GM03348 (cell line): ENCODE measurements around the gene RIBC2.
"Not testable (repeated sequence)": the region's sequence is repeated elsewhere in the genome, so short reads cannot be mapped to it uniquely, and the experiment has no call there.

Experiments used
- DNase-seq: peaks from one replicate; pipeline ENCODE4 v3.0.0; 2012; ENCODE audit warnings: low spot score

The RIBC2 gene, protein sequence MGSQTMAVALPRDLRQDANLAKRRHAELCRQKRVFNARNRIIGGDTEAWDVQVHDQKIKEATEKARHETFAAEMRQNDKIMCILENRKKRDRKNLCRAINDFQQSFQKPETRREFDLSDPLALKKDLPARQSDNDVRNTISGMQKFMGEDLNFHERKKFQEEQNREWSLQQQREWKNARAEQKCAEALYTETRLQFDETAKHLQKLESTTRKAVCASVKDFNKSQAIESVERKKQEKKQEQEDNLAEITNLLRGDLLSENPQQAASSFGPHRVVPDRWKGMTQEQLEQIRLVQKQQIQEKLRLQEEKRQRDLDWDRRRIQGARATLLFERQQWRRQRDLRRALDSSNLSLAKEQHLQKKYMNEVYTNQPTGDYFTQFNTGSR

DNA sequence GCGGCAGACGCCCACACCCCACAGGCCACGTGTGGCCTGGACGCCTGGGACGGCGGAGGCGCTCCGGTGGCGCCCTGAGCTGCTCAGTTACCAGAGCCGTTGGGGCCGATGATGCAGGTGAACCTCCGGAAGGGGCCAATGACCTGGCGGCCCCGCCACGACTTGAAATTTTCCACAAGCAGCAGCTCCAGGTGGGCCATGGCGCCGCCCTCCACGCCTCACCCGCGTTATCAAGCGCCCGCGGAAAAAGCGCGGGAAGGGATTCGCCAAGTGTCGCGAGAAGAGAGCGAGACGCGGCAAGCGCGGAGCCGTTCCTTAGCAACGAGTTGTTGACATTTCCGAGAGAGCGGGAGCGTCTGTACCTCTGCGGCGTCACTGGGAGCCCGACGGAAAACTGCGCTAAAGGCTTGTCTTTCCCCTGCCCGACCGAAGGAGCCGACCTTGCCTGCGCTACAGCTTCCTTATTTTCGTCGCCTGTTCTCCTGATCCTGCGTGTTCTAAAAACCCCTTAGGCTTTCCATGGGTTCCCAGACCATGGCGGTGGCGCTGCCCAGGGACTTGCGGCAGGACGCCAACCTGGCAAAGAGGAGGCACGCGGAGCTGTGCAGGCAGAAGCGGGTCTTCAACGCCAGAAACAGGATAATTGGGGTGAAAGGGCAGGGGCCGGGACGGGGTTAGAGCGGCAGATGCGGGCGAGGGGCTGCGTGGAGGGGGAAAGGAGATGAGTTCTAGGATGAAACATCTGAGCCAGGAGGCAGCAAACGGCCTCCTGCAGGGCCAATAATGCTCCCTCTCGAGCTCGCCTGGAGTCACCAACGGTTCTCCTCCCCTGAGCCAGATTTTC lies at the start of gene RIBC2, which contains the start of gene SMC1B:
TSS of gene RIBC2 (plus strand) at position 326 of the 844 bp plus-strand sequence. CDS start at position 520, 194 bp downstream.
TSS of gene SMC1B (minus strand) at position 232 of the 844 bp plus-strand sequence. CDS start at position 200, 32 bp downstream.
- peak; percentile 92 for DNase-seq

DNA sequence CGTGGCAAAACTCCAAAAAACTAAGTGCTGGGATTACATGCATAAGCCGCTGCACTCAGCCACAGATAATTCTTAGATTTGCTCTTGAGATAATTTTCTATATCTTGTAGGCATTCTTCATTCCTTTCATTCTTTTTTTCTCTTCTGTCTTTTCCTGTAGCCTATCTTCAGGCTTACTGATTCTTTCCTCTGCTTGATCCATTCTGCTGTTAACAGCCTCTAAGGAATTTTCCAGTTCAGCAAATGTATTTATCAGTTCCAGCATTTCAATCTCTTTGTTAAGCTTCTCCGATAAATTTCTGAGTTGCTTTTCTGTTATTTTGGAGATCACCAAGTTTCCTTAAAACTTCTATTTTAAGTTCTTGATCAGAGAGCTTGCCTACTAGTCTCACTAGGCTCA lies 46.8 kb upstream of the RIBC2 start:
- DNase-seq = no peak

DNA sequence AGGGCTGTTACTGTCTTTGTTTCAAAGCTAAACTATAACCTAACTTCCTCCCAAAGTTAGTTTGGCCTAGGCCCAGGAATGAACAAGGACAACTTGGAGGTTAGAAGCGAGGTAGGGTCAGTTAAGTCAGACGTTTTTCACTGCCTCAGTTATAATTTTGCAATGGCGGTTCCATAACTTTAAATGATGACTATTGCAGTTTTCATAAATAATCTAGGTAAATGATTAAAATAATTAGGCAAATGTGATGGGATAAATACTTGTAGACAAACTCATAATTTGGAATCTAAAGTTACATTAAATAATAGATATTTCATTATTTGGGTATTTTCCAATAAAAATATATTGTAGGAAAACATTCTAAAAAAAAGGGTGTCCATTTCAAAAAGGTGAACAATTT lies 39.9 kb upstream of the RIBC2 start:
- not testable (repeated sequence) for DNase-seq

DNA sequence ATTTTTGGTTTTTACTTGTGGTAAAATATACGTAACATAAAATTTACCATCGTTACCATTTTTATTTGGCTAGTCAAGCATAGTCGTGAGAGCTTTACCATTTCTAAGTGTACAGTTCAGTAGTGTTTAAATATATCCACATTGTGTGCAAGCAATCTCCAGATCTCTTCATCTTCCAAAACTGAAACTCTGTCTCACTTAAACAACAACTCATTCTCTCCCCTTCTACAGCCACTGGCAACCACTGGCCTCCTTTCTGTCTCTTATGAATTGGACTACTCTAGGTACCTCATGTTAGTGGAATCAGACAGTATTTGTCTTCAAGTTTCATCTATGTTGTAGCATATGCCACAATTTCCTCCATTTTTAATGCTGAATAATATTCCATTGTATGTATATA lies 37.5 kb upstream of the RIBC2 start:
- no peak for DNase-seq

DNA sequence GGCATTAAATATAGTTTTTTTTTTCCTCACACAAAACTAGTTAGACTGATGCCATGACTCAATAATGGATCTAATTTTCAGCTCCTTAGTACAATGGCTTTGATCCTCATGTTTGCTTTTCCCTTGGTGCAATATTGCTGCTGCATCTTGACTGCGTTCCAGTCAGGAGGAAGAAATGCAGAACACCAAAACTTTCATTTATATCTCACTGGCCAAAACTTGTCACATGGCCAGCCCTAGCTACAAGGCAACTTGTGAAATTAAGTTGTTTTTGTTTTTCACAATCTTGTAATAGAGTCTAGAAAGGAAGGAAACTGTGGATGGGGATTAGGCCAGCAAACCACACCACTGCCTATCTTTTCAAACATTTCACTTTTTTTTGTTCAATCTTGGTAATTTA lies 36.8 kb upstream of the RIBC2 start:
- DNase-seq = no peak

DNA sequence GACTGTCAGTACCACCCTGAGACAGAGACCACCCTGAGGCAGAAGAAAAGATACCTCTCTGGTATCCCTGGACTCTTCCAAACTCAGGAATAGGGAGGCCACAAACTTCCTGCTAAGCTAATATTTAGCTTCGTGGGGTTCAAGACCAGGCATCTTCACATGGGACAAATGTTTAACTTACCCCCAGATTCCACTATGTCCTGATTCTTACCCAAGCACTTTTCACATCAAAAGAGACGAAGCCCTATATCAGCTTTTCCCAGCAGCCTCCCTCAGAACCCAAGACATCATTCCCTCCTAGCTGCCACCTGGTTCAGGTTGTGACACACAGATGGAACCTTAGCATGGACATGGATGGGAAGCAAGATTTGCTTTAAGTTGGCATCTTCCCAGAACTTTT lies 32.1 kb upstream of the RIBC2 start:
- no peak for DNase-seq

DNA sequence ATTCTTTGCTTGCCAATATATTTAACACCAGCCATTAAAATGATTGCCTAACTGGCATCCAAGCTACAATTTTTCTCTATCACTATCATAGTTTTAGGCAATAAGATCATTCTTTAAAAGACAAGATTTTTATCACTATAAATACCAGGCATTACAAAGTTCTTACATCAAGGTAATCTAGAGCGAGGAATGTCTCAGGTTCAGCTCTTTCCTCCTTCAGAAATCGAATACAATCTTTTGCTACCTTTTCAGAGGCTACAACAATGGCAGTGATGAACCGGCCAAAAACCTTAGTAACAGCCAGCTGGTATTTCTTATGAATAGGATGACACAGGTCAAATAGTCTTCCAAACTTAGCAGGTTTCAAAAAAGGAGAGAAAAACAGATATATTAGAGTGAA lies 23.9 kb upstream of the RIBC2 start:
- DNase-seq = no peak

DNA sequence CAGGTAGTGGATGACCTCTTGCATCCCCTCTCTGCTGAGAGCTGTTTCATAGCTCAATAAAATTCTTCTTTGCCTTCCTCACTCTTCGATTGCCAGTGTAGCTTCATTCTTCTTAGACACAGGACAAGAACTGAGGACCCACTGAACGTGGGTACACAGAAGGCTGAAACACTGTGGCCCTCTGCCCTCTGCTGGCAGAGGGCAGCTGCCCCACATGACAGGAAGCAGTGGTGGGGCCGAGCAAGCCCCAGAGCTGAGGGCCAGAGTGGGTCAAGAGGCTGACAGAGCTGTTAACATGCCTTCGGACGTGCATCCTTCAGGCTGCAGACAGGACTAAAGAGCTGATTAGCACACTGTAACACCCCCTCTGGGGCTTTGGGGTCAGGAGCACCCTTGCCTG lies 15.7 kb upstream of the RIBC2 start:
- DNase-seq = no peak

DNA sequence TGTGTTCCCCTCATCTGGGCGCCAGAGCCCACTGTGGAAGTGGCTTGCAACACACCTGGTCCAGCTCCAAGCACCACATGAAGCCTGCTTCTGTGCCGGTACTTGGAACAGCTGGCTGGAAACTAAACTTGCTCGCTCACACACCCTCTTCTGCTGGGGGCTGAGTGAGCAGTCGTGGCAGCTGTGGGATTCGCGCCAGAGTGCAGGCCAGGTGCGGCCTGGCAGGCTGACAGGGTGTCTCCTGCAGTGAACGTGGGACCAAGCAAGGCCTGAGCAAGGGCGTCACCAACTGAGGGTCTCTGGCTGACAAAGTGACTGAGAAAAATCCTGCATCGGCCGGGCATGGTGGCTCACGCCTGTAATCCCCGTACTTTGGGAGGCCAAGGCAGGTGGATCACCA lies 15.3 kb upstream of the RIBC2 start:
- DNase-seq = no peak

DNA sequence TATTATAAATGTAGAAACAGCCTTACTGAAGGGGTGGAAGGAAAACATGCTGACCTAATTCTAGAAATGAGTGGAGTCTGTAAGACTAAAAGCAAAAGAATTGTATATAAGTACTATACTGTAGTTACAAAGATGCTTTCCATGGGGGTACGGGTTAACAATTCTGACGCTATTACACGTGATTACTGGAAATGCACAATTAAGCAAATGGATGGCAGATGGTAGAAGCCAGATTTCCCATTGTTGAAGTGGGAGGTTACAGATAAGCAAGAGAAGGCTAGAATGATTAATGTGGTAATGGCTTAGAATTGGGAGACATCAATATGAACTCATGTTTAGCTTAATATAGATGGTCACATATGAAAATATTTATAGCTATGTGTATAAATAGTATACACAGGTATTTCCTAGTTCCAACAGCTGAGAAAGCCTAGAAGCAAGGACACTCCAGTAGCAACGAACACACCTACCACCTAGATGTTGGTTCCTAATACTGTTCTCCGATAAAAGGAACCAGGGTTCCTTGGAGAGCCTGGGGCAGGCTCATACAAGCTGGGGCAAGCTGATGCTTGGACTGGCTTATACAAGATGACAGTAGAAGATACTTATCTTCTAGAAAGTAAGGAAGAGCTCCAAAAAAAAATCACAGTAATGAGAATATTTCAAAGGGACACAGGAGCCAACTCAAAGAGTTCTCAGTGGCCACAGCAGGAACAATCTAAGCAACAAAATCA lies 13.6 kb upstream of the RIBC2 start:
- no peak for DNase-seq

DNA sequence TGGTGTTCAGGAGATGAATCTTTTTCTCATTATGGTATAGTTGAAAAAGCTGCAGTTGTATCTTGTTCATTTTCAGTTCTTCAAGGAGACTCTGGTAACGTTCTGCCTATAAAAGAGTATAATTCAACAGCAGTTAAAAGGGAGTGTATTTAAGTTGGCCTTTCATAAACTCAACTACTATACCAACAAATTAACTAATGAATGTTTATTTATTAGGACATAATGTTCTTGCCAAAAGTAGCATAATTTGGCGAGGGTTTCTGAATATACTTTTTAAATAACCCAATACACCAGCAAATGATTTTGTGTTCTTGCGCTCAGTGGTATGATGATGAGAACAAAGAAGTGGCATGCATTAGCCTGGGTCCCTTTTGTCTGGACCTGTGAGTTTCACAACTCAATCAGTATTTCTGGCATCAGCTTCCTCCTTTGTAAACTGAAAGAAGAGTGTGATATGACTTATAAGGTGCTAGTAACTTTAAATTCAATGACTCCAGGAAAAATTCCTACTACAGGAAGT lies 11.0 kb upstream of the RIBC2 start:
- no peak for DNase-seq

DNA sequence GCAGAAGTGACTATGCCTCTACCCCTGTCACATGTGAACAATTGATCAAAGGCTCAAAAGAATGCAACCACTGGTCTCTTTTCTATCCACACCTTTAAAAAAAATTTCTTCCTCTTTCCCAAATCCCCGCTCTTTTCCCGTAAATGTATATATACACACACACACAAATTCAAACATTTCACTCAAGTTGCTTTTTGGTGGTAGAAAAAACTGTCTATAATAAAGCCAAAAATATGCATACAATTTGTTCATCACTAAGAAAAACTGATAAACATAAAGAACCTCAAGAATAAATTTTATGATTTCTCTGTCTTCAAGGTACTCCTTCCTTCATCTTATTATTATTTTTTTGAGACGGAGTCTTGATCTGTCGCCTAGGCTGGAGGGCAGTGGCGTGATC lies 5.7 kb upstream of the RIBC2 start:
- DNase-seq = no peak

DNA sequence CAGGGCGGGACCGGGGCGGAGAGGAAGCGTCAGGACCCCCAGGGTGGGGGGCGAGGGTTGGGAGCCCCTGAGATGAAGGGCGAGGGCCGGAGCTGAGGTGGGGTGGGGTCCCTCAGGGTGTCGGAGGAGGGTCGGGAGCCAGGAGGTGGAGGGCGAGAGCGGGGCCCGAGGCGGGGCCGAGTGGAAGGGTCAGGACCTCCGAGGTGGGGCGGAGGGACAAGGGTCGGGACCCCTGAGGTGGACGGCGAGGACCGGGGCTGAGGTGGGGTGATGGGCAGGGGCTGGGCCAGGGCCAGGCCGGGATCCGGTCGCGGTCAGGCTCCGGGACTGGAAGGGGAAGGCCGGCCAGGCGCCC lies 503 bp upstream of the RIBC2 start:
- no peak for DNase-seq

DNA sequence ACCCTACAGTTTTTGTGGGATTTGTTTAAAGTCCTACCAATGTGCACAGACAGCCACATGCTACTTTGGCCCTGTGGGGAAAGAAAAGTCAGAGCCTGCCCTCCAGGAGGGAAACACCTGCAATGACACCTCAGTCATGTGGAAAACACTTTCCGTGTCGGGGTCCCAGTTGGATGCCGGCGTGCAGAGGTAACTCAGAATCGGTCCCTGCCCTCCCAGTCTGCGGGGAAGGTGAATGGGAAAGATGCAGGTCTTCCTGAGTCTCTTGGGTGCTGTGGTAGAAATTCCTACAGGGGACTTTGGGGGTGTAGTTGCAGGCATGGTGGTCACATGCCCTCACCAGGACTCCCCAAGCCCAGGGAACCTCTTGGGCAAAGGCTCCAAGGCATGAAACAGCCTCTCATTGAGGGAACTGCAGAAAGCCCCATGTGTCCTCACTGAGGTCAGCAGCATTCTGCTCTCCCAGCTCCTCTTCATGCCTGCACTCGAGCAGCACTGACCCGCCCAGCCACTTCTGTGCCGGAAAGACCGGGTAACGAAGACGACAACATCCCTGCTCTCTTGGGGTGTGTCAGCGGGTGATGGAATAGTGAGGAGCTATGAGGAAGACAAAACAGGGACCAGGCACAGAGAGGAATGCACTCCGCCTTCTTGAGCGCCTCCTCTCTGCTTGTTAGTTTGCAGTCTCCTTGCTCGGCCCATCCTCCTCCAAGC lies 4.7 kb downstream of the RIBC2 start:
- DNase-seq = no peak

DNA sequence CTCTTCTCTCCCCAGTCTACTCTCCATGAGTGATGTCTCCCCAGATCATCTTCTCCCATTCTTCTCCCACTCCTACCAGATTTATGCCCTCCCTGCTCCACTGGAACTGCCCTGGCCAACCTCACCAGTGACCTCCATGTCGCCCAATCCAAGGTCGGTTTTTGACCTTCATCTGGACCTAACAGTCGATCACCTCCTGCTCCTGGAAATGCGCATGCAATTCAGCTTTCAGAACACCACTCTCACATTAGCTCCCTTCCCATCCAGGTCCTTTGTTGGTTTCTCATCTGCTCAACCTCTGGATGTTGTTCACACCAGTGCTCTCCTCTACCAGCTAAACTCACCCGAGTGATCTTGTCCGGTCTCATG lies 5.3 kb downstream of the RIBC2 start:
- DNase-seq = no peak

DNA sequence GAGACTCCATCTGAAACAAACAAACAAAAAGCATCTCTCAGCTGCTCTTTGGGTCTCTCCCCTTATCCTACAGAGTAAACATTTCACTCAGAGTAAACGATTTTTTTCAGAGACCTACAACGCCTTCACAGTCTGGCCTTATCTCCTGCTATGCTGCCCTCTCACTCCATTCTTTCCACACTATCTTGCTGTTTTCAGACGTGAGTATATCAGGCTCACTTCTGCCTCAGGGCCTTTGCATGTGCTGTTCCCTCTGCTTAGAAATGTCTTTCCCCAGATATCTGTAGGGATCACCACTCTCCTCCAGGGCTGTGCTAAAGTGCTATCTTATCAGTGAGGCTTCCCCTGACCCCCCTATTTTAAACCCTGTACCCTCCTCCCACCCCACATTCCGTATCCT lies 6.5 kb downstream of the RIBC2 start:
- no peak for DNase-seq

DNA sequence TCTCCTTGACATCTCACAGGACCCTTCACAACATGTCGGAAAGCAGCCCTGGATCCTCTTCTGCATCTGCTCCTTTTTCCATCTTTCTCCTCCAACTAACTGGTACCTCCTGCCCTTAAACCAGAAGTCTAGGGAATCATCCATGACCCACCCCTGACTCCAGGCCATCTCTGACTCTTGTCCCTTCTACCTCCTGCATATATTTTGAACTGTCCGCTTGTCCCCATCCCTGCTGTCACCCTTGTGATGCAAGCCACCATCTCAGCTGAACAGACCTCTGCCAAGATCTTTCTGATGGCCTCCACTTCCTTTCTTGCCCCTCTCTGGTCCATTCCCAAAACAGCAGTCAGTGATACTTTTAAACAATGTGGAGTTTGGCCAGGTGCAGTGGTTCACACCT lies 7.0 kb downstream of the RIBC2 start:
- DNase-seq = no peak

DNA sequence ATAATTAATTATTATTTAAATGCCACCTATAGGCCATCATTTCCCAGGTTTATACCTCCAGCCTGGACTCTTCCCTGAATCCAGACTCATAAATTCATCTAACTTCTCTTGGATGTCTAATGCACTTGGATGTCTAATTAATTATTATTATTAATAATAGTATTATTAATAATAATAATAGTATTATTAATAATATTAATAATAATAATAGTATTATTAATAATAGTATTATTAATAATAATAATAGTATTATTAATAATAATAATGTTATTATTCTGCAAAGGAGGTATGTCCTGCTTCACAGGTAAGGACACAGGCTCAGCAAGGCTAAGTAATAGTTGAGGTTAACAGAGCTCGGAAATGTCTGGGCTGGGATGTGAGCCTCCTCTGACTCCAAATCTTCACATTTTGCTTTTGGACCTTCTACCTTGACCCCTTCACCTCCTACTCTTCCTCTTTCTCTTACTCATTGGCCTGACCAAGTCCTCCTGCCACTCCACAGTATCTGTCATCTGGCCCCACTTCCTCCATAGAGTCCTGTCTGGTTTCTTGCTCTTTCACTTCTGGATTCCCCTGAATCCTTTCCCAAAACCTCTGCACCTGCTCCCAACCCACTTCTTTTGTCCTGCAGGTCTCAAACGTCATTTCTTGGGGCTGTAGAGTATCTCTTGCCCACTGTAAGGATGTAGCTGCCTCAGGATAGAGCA lies 8.0 kb downstream of the RIBC2 start:
- DNase-seq = no peak

DNA sequence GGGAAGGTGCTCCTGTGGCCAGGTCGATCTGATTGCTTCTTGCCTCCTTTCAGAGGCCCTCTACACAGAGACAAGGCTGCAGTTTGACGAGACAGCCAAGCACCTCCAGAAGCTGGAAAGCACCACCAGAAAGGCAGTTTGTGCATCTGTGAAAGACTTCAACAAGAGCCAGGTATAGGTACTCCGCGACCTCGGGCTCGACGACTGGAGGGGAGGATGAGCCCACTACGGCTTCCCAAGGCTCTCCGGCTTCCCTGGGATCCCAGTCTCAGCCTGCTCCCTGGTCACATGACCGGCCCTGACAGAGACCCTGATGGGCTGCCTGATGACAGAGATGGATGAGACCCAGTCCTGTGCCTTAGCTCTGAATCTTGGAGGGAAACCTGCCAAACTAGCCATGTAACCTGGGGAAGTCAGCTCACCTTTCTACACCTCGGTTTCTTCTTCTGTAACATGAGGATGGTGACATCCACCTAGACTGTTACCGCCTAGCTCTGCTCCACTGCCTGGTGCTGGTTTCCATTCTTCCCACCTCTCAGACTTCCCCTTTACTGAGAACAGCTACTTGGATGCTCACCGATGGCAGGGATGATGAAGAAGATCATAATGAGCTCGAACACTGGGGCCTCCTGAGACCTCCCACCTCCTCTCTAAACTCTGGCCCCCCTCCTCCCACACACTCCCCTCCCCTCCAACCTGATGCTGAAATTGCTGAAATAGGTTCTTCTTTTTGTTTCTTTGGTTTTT lies 8.9 kb downstream of the RIBC2 start:
- DNase-seq = no peak

DNA sequence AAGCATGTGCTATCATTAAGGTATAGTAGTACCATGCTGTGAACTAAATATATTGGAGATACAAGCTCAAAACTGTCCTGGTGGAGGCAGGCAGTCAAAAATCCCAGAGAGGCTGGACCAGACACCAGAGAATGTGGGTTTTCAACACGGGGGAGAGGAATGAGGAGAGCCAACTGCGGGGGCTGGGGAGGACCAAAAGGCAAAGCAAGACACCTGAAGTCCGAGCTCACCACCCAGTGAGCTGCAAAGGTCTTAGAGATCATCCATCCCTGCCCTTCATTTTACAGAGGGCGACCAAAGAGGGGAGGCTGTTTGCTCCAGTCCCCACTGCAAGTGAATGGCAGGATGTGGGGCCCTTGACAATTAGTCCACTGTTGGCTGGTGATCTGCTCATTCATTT lies 10.0 kb downstream of the RIBC2 start:
- DNase-seq = no peak
